GM18508 (cell line): ENCODE results near the gene CACNA2D3.

ENCODE experiments used
- ATAC-seq: cut with Tn5 transposase; IDR thresholded peaks from one replicate; pipeline ENCODE4 v1.9.1; 2021; ENCODE audit warnings: moderate number of reproducible peaks; ENCODE audit not compliant: insufficient read depth, unreplicated experiment

CACNA2D3 gene

GRCh38 chr3:54358316-54358715 is 236.0 kb downstream of the CACNA2D3 start:
- no peak for ATAC-seq

GRCh38 chr3:54358969-54359694 is 236.8 kb downstream of the CACNA2D3 start:
- no peak for ATAC-seq

GRCh38 chr3:54360320-54360719 is 238.0 kb downstream of the CACNA2D3 start:
- ATAC-seq: no peak

GRCh38 chr3:54361746-54362283 is 239.5 kb downstream of the CACNA2D3 start:
- ATAC-seq: no peak

GRCh38 chr3:54366007-54366750 is 243.8 kb downstream of the CACNA2D3 start:
- no peak for ATAC-seq

GRCh38 chr3:54366839-54367238 is 244.5 kb downstream of the CACNA2D3 start:
- no peak for ATAC-seq

GRCh38 chr3:54372232-54372631 is 249.9 kb downstream of the CACNA2D3 start:
- no peak for ATAC-seq

GRCh38 chr3:54374214-54374852 is 252.0 kb downstream of the CACNA2D3 start:
- ATAC-seq: no peak

GRCh38 chr3:54376142-54376807 is 253.9 kb downstream of the CACNA2D3 start:
- ATAC-seq: no peak

- ATAC-seq: no peak
Measured at GRCh38 chr3:54376939-54377578, 254.7 kb downstream of the CACNA2D3 start.

- no peak for ATAC-seq
Measured at GRCh38 chr3:54378184-54378583, 255.8 kb downstream of the CACNA2D3 start.

GRCh38 chr3:54384279-54384678 is 261.9 kb downstream of the CACNA2D3 start:
- no peak for ATAC-seq

GRCh38 chr3:54390582-54390981 is 268.2 kb downstream of the CACNA2D3 start:
- no peak for ATAC-seq

GRCh38 chr3:54393150-54393549 is 270.8 kb downstream of the CACNA2D3 start:
- no peak for ATAC-seq

GRCh38 chr3:54408328-54408727 is 286.0 kb downstream of the CACNA2D3 start:
- ATAC-seq: no peak

GRCh38 chr3:54421943-54422342 is 299.6 kb downstream of the CACNA2D3 start:
- no peak for ATAC-seq

- ATAC-seq: no peak
Measured at GRCh38 chr3:54424292-54424691, 301.9 kb downstream of the CACNA2D3 start.

- ATAC-seq: no peak
Measured at GRCh38 chr3:54426381-54426780, 304.0 kb downstream of the CACNA2D3 start.

GRCh38 chr3:54427501-54427900 is 305.1 kb downstream of the CACNA2D3 start:
- no peak for ATAC-seq
